HEK293T (cell line): Measurements from ENCODE around the gene PLB1.

Experiments
- CTCF ChIA-PET: fragments of 350-600 bp; formaldehyde crosslinking; extraction: SDS; loops from one replicate; lab custom pipeline; 2021; ENCODE audit warnings: antibody characterized with exemption, inconsistent platforms; lab: Yijun Ruan, JAX
- POLR2A ChIA-PET: fragments of 350-600 bp; formaldehyde crosslinking; extraction: SDS; loops from one replicate; lab custom pipeline; 2020; ENCODE audit warnings: antibody characterized with exemption, inconsistent platforms; lab: Yijun Ruan, JAX
- DNase-seq: peaks from one replicate; pipeline ENCODE4 v3.0.0; 2012; ENCODE audit warnings: mixed read lengths; ENCODE audit errors: extremely low spot score
- ARNT ChIP-seq: fragments of 450-650 bp; IDR thresholded peaks from 2 replicates; pipeline ENCODE4 v1.6.1; 2017; ENCODE audit warnings: mild to moderate bottlenecking
- BHLHE40 ChIP-seq: fragments of 450-650 bp; IDR thresholded peaks from 2 replicates; pipeline ENCODE4 v1.6.1; 2016; ENCODE audit warnings: mild to moderate bottlenecking, moderate library complexity, borderline replicate concordance
- CTBP1 ChIP-seq: fragments of 450-650 bp; IDR thresholded peaks from 2 replicates; pipeline ENCODE4 v1.6.1; 2016; ENCODE audit warnings: borderline replicate concordance
- ELF4 ChIP-seq: fragments of 450-650 bp; IDR thresholded peaks from 2 replicates; pipeline ENCODE4 v1.6.1; 2017; ENCODE audit warnings: antibody characterized with exemption
- FOXA1 ChIP-seq: fragments of 450-650 bp; IDR thresholded peaks from 2 replicates; pipeline ENCODE4 v1.6.1; 2016; ENCODE audit warnings: mild to moderate bottlenecking
- FOXK2 ChIP-seq: fragments of 450-650 bp; IDR thresholded peaks from 2 replicates; pipeline ENCODE4 v1.6.1; 2016; ENCODE audit warnings: mild to moderate bottlenecking
- FOXM1 ChIP-seq: fragments of 450-650 bp; IDR thresholded peaks from 2 replicates; pipeline ENCODE4 v1.6.1; 2017; ENCODE audit warnings: mild to moderate bottlenecking, borderline replicate concordance
- HDGF ChIP-seq: fragments of 450-650 bp; IDR thresholded peaks from 2 replicates; pipeline ENCODE4 v1.6.1; 2017; ENCODE audit warnings: antibody characterized with exemption, borderline replicate concordance
- L3MBTL2 ChIP-seq: fragments of 450-650 bp; conservative IDR thresholded peaks from 2 replicates; pipeline ENCODE4 v1.6.1; 2016; ENCODE audit warnings: mild to moderate bottlenecking
- LEF1 ChIP-seq: fragments of 450-650 bp; IDR thresholded peaks from 2 replicates; pipeline ENCODE4 v1.6.1; 2017; ENCODE audit warnings: mild to moderate bottlenecking, borderline replicate concordance
- NFRKB ChIP-seq: fragments of 450-650 bp; IDR thresholded peaks from 2 replicates; pipeline ENCODE4 v1.6.1; 2016; ENCODE audit warnings: mild to moderate bottlenecking, moderate library complexity
- SP1 ChIP-seq: fragments of 450-650 bp; IDR thresholded peaks from 2 replicates; pipeline ENCODE4 v1.6.1; 2017
- SUZ12 ChIP-seq: fragments of 450-650 bp; IDR thresholded peaks from 2 replicates; pipeline ENCODE4 v1.6.1; 2016; ENCODE audit warnings: mild to moderate bottlenecking
- TARDBP ChIP-seq: fragments of 450-650 bp; IDR thresholded peaks from 2 replicates; pipeline ENCODE4 v1.6.1; 2016
- ZNF384 ChIP-seq: fragments of 450-650 bp; IDR thresholded peaks from 2 replicates; pipeline ENCODE4 v1.6.1; 2016
- TF ChIP-seq, protein P1 (sequence below): fragments of 450-650 bp; IDR thresholded peaks from 2 replicates; pipeline ENCODE4 v1.6.1; 2016

The PLB1 gene

DNA sequence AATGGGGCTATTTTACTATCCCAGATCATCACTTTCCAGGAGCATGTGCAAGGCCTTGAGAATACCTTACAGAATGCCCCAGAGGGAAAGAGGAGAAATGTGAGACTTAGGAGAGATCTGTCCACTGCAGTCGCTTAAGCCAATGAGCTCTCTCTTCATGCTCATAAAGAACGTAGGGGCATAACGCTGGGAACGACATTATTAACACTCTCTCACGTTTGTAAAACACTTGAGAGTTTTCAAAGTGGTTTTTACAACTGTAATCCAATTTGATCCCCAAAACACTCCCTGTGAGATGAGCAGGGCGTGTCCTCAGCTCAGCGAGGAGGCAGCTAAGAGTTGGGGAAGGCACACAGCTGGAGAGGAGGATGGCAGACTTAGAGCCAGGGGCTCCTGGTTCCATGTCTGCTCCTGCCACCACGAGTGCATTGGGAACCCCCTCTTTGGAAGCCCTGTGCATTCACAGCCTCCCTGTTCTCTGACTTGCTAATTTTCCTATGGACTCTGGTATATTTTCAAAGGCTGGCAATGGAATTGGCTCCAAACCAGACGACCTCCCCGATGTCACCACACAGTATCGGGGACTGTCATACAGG lies 97.4 kb downstream of the PLB1 start:
- no peak for TF ChIP-seq FOXM1
- no peak for TF ChIP-seq FOXK2
- no peak for TF ChIP-seq SP1
- TF ChIP-seq CTBP1, result no peak
- no peak for TF ChIP-seq L3MBTL2
- DNase-seq, result no peak
- POLR2A ChIA-PET, result interaction anchor here (1.2 kb wide), 1 partner anchor 158 kb away, joined by 5 read pairs; the partner anchor contains the start of gene PPP1CB
- CTCF ChIA-PET, result interaction anchor here (0.6 to 2.0 kb wide), 15 partner anchors 9 to 912 kb away, joined by 3 to 12 read pairs (median 4); no protein-coding TSS in a partner anchor

DNA sequence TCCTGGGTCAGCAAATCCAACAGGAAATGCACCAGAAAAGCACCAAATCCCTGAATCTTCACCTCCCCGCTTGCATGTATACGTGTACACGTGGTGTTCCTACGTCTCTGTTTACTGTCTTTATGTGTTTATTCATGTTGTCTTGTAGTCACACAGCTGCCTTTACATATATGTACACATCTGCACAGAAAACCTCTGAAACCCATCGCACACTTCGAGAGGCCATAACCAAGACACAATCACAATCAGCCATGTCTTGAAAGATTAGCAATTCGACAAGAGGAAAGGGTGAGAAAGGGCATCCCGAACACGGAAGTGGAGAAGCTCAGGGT lies 98.1 kb downstream of the PLB1 start:
- ChIA-PET POLR2A (interaction anchor here (1.4 to 1.9 kb wide), 2 partner anchors 18 to 158 kb away, joined by 4 to 16 read pairs; partner anchors contain the start of gene PPP1CB), CTCF (interaction anchor here (0.5 to 2.0 kb wide), 27 partner anchors 8 to 913 kb away, joined by 3 to 12 read pairs (median 4); partner anchors contain the start of gene PPP1CB)

DNA sequence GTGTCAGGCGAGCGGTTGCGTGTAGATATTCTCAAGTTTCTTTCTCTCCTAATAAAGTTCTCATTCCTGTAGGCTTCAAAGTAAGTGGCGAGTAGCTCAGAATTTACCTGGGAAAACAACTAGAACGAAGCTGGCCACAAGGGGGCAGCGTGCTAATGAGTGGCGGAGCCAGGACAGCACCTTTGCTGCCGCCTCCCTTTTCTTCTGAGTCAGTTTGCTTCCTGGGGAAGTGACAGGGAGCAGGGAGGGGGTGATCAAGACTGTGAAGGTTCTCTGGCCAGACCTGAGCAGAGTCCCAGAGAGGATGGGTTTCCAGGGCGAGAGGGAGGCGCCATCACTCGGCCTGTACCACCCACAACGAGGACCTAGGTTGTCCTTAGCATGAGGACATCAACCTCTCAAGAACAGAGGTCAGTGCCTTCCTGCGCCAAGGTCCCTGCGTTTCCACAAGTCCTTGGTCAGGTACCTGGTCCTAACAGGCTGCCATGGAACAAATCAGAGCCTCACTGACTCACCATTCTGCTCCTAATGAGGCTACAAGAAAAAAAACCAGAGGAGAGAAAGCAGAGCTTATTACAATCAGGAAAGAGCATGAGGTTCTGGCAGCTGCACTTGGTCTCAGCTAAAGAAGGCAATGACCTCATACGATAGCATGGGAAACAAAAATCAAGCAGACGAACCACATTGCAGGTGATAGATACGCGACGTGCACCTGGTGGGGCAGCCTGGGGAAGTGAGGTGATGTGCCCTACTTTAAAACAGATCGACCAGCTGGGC lies 98.7 kb downstream of the PLB1 start:
- ChIA-PET CTCF (interaction anchor here (0.5 to 2.0 kb wide), 27 partner anchors 8 to 747 kb away, joined by 3 to 12 read pairs (median 4); partner anchors contain the start of gene PPP1CB), POLR2A (interaction anchor here (0.6 to 1.9 kb wide), 3 partner anchors 8 to 157 kb away, joined by 3 to 16 read pairs (median 4); partner anchors contain the start of gene PPP1CB)
- DNase-seq, result peak; percentile 85
- TF ChIP-seq ARNT, result no peak
- TF ChIP-seq ZNF384, result no peak
- no peak for TF ChIP-seq L3MBTL2
- TF ChIP-seq SUZ12, result no peak
- TF ChIP-seq FOXA1, result no peak
- TF ChIP-seq SP1, result no peak
- TF ChIP-seq, protein P1, sequence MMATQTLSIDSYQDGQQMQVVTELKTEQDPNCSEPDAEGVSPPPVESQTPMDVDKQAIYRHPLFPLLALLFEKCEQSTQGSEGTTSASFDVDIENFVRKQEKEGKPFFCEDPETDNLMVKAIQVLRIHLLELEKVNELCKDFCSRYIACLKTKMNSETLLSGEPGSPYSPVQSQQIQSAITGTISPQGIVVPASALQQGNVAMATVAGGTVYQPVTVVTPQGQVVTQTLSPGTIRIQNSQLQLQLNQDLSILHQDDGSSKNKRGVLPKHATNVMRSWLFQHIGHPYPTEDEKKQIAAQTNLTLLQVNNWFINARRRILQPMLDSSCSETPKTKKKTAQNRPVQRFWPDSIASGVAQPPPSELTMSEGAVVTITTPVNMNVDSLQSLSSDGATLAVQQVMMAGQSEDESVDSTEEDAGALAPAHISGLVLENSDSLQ, result no peak

More for the DNA sequence above, 98.1 kb downstream of the PLB1 start:
- no peak for DNase-seq
- TF ChIP-seq FOXA1 (no peak), LEF1 (no peak), ELF4 (no peak), TARDBP (no peak), FOXM1 (no peak), SUZ12 (no peak), SP1 (no peak), L3MBTL2 (no peak), BHLHE40 (no peak), ZNF384 (no peak)
- TF ChIP-seq, protein P1, result no peak

DNA sequence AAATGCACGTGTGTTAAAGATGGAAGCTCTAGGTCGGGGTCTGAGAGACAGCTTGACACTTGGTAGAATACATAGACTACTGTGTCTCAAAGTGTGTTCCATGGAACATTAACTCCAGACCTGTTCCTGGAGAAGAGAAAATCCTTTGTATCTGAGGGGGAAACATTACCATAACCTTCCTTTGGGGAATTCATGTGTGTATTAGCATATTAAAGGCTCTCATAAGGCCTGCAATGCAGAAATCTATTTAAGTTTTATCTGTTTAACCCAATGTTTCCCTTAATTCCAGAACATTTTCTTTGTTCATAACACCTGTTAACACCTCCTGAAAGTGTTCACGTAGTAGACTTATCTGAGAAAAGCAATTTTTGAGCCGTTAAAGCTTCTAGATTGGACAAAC lies 99.5 kb downstream of the PLB1 start:
- POLR2A ChIA-PET, result interaction anchor here (1.4 to 1.9 kb wide), 2 partner anchors 16 to 156 kb away, joined by 4 to 16 read pairs; partner anchors contain the start of gene PPP1CB
- TF ChIP-seq, protein P1, result no peak
- TF ChIP-seq FOXM1 (no peak), LEF1 (no peak), CTBP1 (no peak), SP1 (no peak), HDGF (no peak), TARDBP (no peak), L3MBTL2 (no peak), NFRKB (no peak), ELF4 (no peak), ZNF384 (no peak), ARNT (no peak), FOXA1 (no peak), BHLHE40 (no peak), FOXK2 (no peak), SUZ12 (no peak)
- CTCF ChIA-PET, result interaction anchor here (0.5 to 2.0 kb wide), 13 partner anchors 9 to 196 kb away, joined by 3 to 7 read pairs (median 4); partner anchors contain the start of gene PPP1CB
- DNase-seq, result no peak

DNA sequence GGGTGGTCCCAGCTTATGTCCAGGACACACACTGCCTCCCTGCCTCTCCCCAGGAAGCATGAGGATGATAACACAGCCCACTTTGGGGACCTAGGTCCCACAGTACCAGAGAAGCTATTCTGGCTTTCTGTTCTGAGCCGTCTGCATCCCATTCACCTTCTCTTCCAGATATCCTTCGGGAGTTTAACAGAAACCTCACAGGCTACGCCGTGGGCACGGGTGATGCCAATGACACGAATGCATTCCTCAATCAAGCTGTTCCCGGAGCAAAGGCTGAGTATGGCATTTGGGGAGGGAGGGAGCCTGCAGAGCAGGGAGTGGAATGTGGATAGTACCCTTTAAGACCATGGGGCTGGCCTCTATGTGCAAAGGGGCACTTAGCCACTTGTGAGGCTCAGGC lies 102.6 kb downstream of the PLB1 start:
- POLR2A ChIA-PET, result no interaction called here
- no peak for DNase-seq
- CTCF ChIA-PET, result no interaction called here
- TF ChIP-seq ZNF384 (no peak), FOXK2 (no peak), TARDBP (no peak), LEF1 (no peak), L3MBTL2 (no peak), NFRKB (no peak), FOXM1 (no peak), HDGF (no peak), BHLHE40 (no peak), SP1 (no peak), SUZ12 (no peak), ELF4 (no peak), ARNT (no peak), CTBP1 (no peak), FOXA1 (no peak)
- TF ChIP-seq, protein P1, result no peak
